Measurements from ENCODE around the gene SNX8.

DNA sequence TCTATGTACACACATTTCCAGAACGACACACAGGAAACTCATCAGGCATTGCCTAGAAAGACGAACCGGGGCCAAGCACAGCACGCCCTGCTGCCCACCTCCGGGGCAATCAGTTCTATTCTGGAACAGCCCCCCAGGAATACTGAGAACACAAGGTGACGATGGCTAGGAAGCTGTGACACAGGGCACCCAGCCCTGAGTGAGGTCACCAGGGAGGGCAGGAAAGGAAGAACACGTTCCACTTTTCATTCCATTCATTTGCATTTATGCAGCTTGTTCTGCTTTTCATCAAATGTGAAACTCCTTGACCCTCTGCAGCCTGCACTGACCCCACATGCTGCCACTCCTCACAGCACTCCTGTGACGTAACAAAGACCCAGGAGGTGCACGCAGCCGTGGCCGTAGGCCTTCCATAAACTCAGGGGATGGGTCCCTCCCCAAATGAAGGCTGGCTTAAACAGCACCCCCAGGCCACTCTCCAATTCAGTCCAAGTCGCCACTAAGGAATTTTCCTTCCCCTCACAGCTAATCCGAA is 110.4 kb downstream of the SNX8 start:
- TF ChIP-seq USF1 (IDR thresholded peaks at IDR 0.05) (no peak), CREB1 (IDR thresholded peaks at IDR 0.05; ENCODE audit: low read depth) (no peak), MAX (IDR thresholded peaks at IDR 0.05) (no peak), EP300 (IDR thresholded peaks at IDR 0.05; ENCODE audit: borderline replicate concordance) (no peak), YY1 (IDR thresholded peaks at IDR 0.05; ENCODE audit: low read depth) (no peak)
- TF ChIP-seq, protein P1, sequence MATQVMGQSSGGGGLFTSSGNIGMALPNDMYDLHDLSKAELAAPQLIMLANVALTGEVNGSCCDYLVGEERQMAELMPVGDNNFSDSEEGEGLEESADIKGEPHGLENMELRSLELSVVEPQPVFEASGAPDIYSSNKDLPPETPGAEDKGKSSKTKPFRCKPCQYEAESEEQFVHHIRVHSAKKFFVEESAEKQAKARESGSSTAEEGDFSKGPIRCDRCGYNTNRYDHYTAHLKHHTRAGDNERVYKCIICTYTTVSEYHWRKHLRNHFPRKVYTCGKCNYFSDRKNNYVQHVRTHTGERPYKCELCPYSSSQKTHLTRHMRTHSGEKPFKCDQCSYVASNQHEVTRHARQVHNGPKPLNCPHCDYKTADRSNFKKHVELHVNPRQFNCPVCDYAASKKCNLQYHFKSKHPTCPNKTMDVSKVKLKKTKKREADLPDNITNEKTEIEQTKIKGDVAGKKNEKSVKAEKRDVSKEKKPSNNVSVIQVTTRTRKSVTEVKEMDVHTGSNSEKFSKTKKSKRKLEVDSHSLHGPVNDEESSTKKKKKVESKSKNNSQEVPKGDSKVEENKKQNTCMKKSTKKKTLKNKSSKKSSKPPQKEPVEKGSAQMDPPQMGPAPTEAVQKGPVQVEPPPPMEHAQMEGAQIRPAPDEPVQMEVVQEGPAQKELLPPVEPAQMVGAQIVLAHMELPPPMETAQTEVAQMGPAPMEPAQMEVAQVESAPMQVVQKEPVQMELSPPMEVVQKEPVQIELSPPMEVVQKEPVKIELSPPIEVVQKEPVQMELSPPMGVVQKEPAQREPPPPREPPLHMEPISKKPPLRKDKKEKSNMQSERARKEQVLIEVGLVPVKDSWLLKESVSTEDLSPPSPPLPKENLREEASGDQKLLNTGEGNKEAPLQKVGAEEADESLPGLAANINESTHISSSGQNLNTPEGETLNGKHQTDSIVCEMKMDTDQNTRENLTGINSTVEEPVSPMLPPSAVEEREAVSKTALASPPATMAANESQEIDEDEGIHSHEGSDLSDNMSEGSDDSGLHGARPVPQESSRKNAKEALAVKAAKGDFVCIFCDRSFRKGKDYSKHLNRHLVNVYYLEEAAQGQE (IDR thresholded peaks at IDR 0.05; ENCODE audit: low read depth) = no peak

All from Ishikawa (cell line).